Measurements from ENCODE around the gene NHLH1. TPM values are rescaled to one million over a fixed set of nuclear protein-coding genes. Genes with fewer than 3 reads are reported as not detected.

The NHLH1 gene
- total RNA-seq, 1 experiment from 2014 or later = 0.70 TPM

- TF ChIP-seq, protein P1, sequence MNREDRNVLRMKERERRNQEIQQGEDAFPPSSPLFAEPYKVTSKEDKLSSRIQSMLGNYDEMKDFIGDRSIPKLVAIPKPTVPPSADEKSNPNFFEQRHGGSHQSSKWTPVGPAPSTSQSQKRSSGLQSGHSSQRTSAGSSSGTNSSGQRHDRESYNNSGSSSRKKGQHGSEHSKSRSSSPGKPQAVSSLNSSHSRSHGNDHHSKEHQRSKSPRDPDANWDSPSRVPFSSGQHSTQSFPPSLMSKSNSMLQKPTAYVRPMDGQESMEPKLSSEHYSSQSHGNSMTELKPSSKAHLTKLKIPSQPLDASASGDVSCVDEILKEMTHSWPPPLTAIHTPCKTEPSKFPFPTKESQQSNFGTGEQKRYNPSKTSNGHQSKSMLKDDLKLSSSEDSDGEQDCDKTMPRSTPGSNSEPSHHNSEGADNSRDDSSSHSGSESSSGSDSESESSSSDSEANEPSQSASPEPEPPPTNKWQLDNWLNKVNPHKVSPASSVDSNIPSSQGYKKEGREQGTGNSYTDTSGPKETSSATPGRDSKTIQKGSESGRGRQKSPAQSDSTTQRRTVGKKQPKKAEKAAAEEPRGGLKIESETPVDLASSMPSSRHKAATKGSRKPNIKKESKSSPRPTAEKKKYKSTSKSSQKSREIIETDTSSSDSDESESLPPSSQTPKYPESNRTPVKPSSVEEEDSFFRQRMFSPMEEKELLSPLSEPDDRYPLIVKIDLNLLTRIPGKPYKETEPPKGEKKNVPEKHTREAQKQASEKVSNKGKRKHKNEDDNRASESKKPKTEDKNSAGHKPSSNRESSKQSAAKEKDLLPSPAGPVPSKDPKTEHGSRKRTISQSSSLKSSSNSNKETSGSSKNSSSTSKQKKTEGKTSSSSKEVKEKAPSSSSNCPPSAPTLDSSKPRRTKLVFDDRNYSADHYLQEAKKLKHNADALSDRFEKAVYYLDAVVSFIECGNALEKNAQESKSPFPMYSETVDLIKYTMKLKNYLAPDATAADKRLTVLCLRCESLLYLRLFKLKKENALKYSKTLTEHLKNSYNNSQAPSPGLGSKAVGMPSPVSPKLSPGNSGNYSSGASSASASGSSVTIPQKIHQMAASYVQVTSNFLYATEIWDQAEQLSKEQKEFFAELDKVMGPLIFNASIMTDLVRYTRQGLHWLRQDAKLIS (CRISPR knock-in tag; IDR thresholded peaks at IDR 0.05; ENCODE audit: borderline replicate concordance) = no peak
- TF ChIP-seq IRF1 (CRISPR knock-in tag; IDR thresholded peaks at IDR 0.05) (no peak), NFATC4 (CRISPR knock-in tag; IDR thresholded peaks at IDR 0.05) (no peak), ZBTB21 (CRISPR knock-in tag; IDR thresholded peaks at IDR 0.05; ENCODE audit: borderline replicate concordance) (no peak), FOXJ3 (CRISPR knock-in tag; IDR thresholded peaks at IDR 0.05; ENCODE audit: borderline replicate concordance) (no peak)
- TF ChIP-seq, protein P2, sequence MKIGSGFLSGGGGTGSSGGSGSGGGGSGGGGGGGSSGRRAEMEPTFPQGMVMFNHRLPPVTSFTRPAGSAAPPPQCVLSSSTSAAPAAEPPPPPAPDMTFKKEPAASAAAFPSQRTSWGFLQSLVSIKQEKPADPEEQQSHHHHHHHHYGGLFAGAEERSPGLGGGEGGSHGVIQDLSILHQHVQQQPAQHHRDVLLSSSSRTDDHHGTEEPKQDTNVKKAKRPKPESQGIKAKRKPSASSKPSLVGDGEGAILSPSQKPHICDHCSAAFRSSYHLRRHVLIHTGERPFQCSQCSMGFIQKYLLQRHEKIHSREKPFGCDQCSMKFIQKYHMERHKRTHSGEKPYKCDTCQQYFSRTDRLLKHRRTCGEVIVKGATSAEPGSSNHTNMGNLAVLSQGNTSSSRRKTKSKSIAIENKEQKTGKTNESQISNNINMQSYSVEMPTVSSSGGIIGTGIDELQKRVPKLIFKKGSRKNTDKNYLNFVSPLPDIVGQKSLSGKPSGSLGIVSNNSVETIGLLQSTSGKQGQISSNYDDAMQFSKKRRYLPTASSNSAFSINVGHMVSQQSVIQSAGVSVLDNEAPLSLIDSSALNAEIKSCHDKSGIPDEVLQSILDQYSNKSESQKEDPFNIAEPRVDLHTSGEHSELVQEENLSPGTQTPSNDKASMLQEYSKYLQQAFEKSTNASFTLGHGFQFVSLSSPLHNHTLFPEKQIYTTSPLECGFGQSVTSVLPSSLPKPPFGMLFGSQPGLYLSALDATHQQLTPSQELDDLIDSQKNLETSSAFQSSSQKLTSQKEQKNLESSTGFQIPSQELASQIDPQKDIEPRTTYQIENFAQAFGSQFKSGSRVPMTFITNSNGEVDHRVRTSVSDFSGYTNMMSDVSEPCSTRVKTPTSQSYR (CRISPR knock-in tag; IDR thresholded peaks at IDR 0.05) = no peak
Measured at GRCh38 chr1:160322831-160323230, 44.0 kb upstream of the NHLH1 start (continued).

- Mint-ChIP-seq H3K4me1 (no peaks in the 10 kb centered on the region), H3K4me3 (no peak overlapping the region), H3K36me3 (peaks cover 66% of the 10 kb centered on the region), H3K9me3 (no peaks in the 10 kb centered on the region), H3K27ac (no peak overlapping the region), H3K27me3 (ENCODE audit: low read depth) (no peaks in the 10 kb centered on the region)
- DNase-seq (ENCODE audit: low spot score) (no peak), ATAC-seq (no peak)
- ChIA-PET POLR2A (no interaction called here), CTCF (interaction anchor here (0.7 kb wide), 1 partner anchor 96 kb away, joined by 4 read pairs; no protein-coding TSS in a partner anchor)
- no peak for TF ChIP-seq MYBL2 (CRISPR knock-in tag; IDR thresholded peaks at IDR 0.05)
- TF ChIP-seq, protein P3, sequence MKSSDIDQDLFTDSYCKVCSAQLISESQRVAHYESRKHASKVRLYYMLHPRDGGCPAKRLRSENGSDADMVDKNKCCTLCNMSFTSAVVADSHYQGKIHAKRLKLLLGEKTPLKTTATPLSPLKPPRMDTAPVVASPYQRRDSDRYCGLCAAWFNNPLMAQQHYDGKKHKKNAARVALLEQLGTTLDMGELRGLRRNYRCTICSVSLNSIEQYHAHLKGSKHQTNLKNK (CRISPR knock-in tag; IDR thresholded peaks at IDR 0.05) = no peak
- no peak for TF ChIP-seq TEAD4 (CRISPR knock-in tag; IDR thresholded peaks at IDR 0.05)
- TF ChIP-seq AR (CRISPR knock-in tag; IDR thresholded peaks at IDR 0.05) = no peak
Measured at GRCh38 chr1:160325252-160325651, 41.6 kb upstream of the NHLH1 start.

- peaks cover 70% of the 10 kb centered on the region for H3K36me3 Mint-ChIP-seq
- H3K27me3 Mint-ChIP-seq (ENCODE audit: low read depth) = no peaks in the 10 kb centered on the region
- ChIA-PET CTCF (no interaction called here), POLR2A (no interaction called here)
- DNase-seq (ENCODE audit: low spot score) (no peak), ATAC-seq (no peak)
- H3K27ac Mint-ChIP-seq = no peak overlapping the region
- H3K4me3 Mint-ChIP-seq = no peak overlapping the region
- H3K4me1 Mint-ChIP-seq = no peaks in the 10 kb centered on the region
- H3K9me3 Mint-ChIP-seq = no peaks in the 10 kb centered on the region
- TF ChIP-seq GABPB1 (CRISPR knock-in tag; IDR thresholded peaks at IDR 0.05) = no peak
- no peak for TF ChIP-seq ZNF263 (CRISPR knock-in tag; IDR thresholded peaks at IDR 0.05; ENCODE audit: low read depth)
- no peak for TF ChIP-seq ZNF219 (CRISPR knock-in tag; IDR thresholded peaks at IDR 0.05; ENCODE audit: borderline replicate concordance)
- TF ChIP-seq, protein P1 (CRISPR knock-in tag; IDR thresholded peaks at IDR 0.05; ENCODE audit: borderline replicate concordance) = no peak
- TF ChIP-seq CREM (CRISPR knock-in tag; IDR thresholded peaks at IDR 0.05) = no peak
- no peak for TF ChIP-seq MLX (CRISPR knock-in tag; IDR thresholded peaks at IDR 0.05)
- no peak for TF ChIP-seq MYBL2 (CRISPR knock-in tag; IDR thresholded peaks at IDR 0.05)
- TF ChIP-seq NFYB (CRISPR knock-in tag; conservative IDR thresholded peaks at IDR 0.05; ENCODE audit: low read depth) = no peak
- no peak for TF ChIP-seq FOXJ3 (CRISPR knock-in tag; IDR thresholded peaks at IDR 0.05; ENCODE audit: borderline replicate concordance)
- no peak for TF ChIP-seq ZNF396 (CRISPR knock-in tag; IDR thresholded peaks at IDR 0.05; ENCODE audit: borderline replicate concordance)
Measured at GRCh38 chr1:160326418-160326817, 40.5 kb upstream of the NHLH1 start.

All from WTC11 (cell line).